Activated CD8-positive, alpha-beta T cell treated with anti-CD3 and anti-CD28 coated beads, Interleukin-2, amount 10 ng/mL, durations not matched to agents 7 days and 5 days (primary cell): ENCODE data around the gene CDY1B. TPM values are rescaled to one million over a fixed set of nuclear protein-coding genes. Genes with fewer than 3 reads are reported as not detected.
"Not testable (repeated sequence)": the region's sequence is repeated elsewhere in the genome, so short reads cannot be mapped to it uniquely, and the experiment has no call there.

ENCODE experiments used
- ATAC-seq: fragments of 150-1000 bp; cut with Tn5 transposase; one replicate; pipeline ENCODE4 v1.10.0; 2021; ENCODE audit warnings: moderate library complexity
- CTCF ChIA-PET: fragments of 350-600 bp; sonication (Branson Sonifier 250); formaldehyde crosslinking; loops from one replicate; lab custom pipeline; 2021; ENCODE audit warnings: antibody characterized with exemption; lab: Charles Lee
- POLR2A ChIA-PET: fragments of 350-600 bp; sonication (Branson Sonifier 250); formaldehyde crosslinking; loops from one replicate; lab custom pipeline; 2021; ENCODE audit warnings: antibody characterized with exemption; lab: Charles Lee
- DNase-seq: peaks from one replicate; pipeline ENCODE4 v3.0.0-alpha.2; 2020
- H3K27ac Mint-ChIP-seq: one replicate; pipeline ENCODE4 v1.8.0; 2021; ENCODE audit warnings: mild to moderate bottlenecking, mixed read lengths
- H3K27me3 Mint-ChIP-seq: one replicate; pipeline ENCODE4 v1.8.0; 2021; ENCODE audit warnings: low read depth, mixed read lengths
- H3K36me3 Mint-ChIP-seq: one replicate; pipeline ENCODE4 v1.8.0; 2021; ENCODE audit warnings: low read depth, mixed read lengths
- H3K4me1 Mint-ChIP-seq: one replicate; pipeline ENCODE4 v1.8.0; 2021; ENCODE audit warnings: low read depth, mixed read lengths
- H3K4me3 Mint-ChIP-seq: one replicate; pipeline ENCODE4 v1.8.0; 2021; ENCODE audit warnings: mild to moderate bottlenecking, mixed read lengths
- H3K9me3 Mint-ChIP-seq: one replicate; pipeline ENCODE4 v1.8.0; 2022; ENCODE audit warnings: mixed read lengths; ENCODE audit not compliant: insufficient read depth
- total RNA-seq, 2 experiments: library from RNA; stranded (reverse); gene quantifications; one replicate each; pipeline ENCODE4 v1.2.3, GENCODE V29; 2021

The CDY1B gene
- total RNA-seq: not detected

GRCh38 chrY:24047919-24048318 is at the start of gene CDY1B:
TSS of gene CDY1B (minus strand) at chrY:24048019. CDS start at chrY:24047688, 331 bp downstream.
- H3K4me3 Mint-ChIP-seq, H3K27ac Mint-ChIP-seq, ATAC-seq, H3K4me1 Mint-ChIP-seq, H3K9me3 Mint-ChIP-seq, H3K27me3 Mint-ChIP-seq, H3K36me3 Mint-ChIP-seq, DNase-seq, POLR2A ChIA-PET, CTCF ChIA-PET: not testable (repeated sequence)

GRCh38 chrY:24049525-24049924 is 1.7 kb upstream of the CDY1B start:
- H3K4me1 Mint-ChIP-seq, H3K4me3 Mint-ChIP-seq, H3K9me3 Mint-ChIP-seq, CTCF ChIA-PET, H3K27me3 Mint-ChIP-seq, DNase-seq, H3K27ac Mint-ChIP-seq, POLR2A ChIA-PET, H3K36me3 Mint-ChIP-seq, ATAC-seq: not testable (repeated sequence)

GRCh38 chrY:24043209-24043608 is 4.6 kb downstream of the CDY1B start:
- H3K4me1 Mint-ChIP-seq, H3K9me3 Mint-ChIP-seq, H3K27me3 Mint-ChIP-seq, ATAC-seq, H3K36me3 Mint-ChIP-seq, POLR2A ChIA-PET, CTCF ChIA-PET, DNase-seq, H3K4me3 Mint-ChIP-seq, H3K27ac Mint-ChIP-seq: not testable (repeated sequence)

DNA sequence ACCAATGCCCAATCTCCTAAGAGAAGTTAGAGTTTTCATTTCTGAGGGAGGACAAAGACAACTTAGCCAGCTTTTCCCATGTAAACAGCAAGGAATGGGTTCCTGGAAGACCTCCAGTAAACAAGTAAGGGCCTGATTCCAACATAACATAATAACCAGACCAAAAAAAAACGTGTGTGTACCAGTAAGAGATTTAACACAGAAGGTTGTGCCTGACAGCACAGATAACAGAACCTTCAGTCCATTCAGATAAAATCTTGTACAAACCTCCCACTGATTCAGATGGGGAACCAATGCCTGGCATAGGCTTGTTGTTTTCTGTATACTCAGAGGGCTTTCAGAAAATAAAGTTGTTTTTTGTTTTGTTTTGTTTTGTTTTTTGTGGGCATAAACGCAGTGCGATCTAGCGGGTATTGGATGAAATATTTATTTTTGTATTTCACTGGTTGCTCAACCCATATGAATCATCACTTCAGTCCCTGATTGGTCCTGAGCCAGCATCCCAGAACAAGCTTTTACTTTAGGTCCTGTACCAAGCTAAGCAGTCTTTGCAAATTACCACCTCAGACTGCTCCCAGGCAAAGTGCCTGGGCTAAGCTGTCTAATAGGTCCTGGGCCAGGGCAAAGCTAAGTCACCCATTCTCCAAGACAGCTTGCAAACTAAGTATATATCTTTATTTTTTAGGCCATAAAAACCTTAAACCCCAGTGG is 8.7 kb downstream of the CDY1B start:
- H3K27ac Mint-ChIP-seq, POLR2A ChIA-PET, DNase-seq, CTCF ChIA-PET, H3K4me1 Mint-ChIP-seq, ATAC-seq, H3K36me3 Mint-ChIP-seq, H3K27me3 Mint-ChIP-seq, H3K4me3 Mint-ChIP-seq, H3K9me3 Mint-ChIP-seq: not testable (repeated sequence)

DNA sequence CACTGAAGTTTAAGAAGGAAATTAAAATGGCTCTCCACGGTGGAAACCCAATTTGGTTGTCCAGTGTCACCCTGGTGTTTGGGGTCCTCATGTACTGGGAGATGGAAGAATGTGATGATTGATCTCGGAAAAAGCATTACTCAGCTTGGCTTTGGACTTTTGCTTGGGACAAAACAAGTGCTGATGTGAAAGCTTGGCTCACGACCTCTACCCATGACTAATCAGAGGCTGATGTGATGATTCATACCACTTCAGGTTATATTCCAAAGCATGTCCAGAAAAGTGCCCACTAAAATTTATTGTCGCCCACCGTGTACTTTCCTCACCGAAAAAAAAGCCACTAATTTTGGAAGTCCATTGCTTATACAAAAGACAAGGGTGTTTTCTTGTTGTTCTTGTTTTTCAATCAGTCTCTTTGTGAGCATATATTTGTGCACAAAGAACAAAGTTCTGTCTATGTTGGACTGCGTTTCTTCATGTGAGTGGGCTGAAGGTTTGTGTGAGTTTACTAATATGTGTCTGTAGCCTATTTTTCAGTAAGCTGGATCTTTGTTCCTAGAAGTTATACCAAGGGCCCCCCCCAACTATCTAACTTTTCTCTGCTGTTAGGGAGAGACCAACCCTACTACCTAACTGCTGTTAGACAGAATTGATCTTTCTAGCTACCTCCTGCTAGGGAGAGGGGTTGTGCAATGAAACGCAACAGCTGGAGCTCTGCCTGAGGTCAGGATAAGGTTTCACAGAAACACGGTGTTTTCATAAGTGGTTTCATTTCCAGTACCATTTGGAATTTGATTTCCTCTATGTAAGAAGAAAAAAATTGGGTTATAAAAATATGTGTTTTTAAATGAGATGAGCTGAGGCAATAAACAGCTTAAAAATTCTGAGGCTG is 21.4 kb downstream of the CDY1B start:
- H3K9me3 Mint-ChIP-seq, POLR2A ChIA-PET, H3K27me3 Mint-ChIP-seq, H3K36me3 Mint-ChIP-seq, DNase-seq, CTCF ChIA-PET, H3K4me3 Mint-ChIP-seq, ATAC-seq, H3K4me1 Mint-ChIP-seq, H3K27ac Mint-ChIP-seq: not testable (repeated sequence)
